B cell (primary cell): Measurements from ENCODE around the gene DISP2. TPM values are rescaled to one million over a fixed set of nuclear protein-coding genes. Genes with fewer than 3 reads are reported as not detected.

ENCODE experiments used
- ATAC-seq: fragments of 200-7000 bp; cut with Tn5 transposase; one replicate; pipeline ENCODE4 v1.10.0; 2021; ENCODE audit warnings: low read depth, mild to moderate bottlenecking, moderate number of reproducible peaks, moderate library complexity
- CTCF ChIA-PET: fragments of 350-600 bp; sonication (Branson Sonifier 250); formaldehyde crosslinking; loops from one replicate; lab custom pipeline; 2021; ENCODE audit warnings: antibody characterized with exemption, inconsistent platforms; lab: Charles Lee
- POLR2A ChIA-PET: fragments of 350-600 bp; sonication (Branson Sonifier 250); formaldehyde crosslinking; loops from one replicate; lab custom pipeline; 2021; ENCODE audit warnings: antibody characterized with exemption; lab: Charles Lee
- DNase-seq: peaks from one replicate; pipeline ENCODE4 v3.0.0; 2013
- H2AFZ ChIP-seq: 2 replicates; pipeline ENCODE4 v1.6.1; 2012; ENCODE audit warnings: mild to moderate bottlenecking, low read depth, low read length; ENCODE audit not compliant: insufficient read depth, poor library complexity, severe bottlenecking
- H3K27ac ChIP-seq, 2 donors: 1 replicate in 1 of 2; 2 replicates in 1 of 2; pipeline ENCODE4 v1.5.1; 2012 to 2013; ENCODE audit warnings: low read length in 2 of 2, mild to moderate bottlenecking in 2 of 2, moderate library complexity in 1 of 2
- H3K27me3 ChIP-seq, 4 experiments: fragments of 200-600 bp in 1 of 4; sonication (generic) in 1 of 4; replicated peaks in 1 of 4; 1 replicate in 2 of 4; 2 replicates in 2 of 4; pipeline versions ENCODE4 v1.6.1 to v1.7.0; 2013 to 2016; ENCODE audit warnings: low read length in 3 of 4, mild to moderate bottlenecking in 2 of 4, mixed read lengths in 1 of 4, moderate library complexity in 1 of 4; ENCODE audit not compliant: insufficient read depth in 4 of 4, control insufficient read depth in 3 of 4; ENCODE audit errors: control extremely low read depth in 1 of 4
- H3K36me3 ChIP-seq, 2 experiments: replicated peaks in 1 of 2; 1 replicate in 1 of 2; 2 replicates in 1 of 2; pipeline versions ENCODE4 v1.6.1 to v1.7.1; 2013; ENCODE audit warnings: low read length in 1 of 2; ENCODE audit not compliant: insufficient read depth in 2 of 2, control insufficient read depth in 1 of 2; ENCODE audit errors: control extremely low read depth in 1 of 2, extremely low read depth in 1 of 2
- H3K4me1 ChIP-seq, 2 donors: fragments of 200-600 bp in 1 of 2; sonication (generic) in 1 of 2; 1 replicate in 1 of 2; 2 replicates in 1 of 2; pipeline versions ENCODE4 v1.5.1 to v1.6.1; 2013 to 2017; ENCODE audit warnings: low read length in 2 of 2; ENCODE audit not compliant: control insufficient read depth in 2 of 2, insufficient read depth in 2 of 2
- H3K4me2 ChIP-seq: replicated peaks from 2 replicates; pipeline ENCODE3; 2012; ENCODE audit warnings: mild to moderate bottlenecking, low read depth, low read length; ENCODE audit not compliant: poor library complexity, severe bottlenecking
- H3K4me3 ChIP-seq, 5 experiments: fragments of 200-600 bp in 1 of 5; sonication (generic) in 1 of 5; 1 replicate in 3 of 5; 2 replicates in 2 of 5; pipeline versions ENCODE4 v1.5.1 to v1.7.0; 2011 to 2016; ENCODE audit warnings: low read length in 4 of 5, mild to moderate bottlenecking in 4 of 5, low read depth in 2 of 5, control low read depth in 1 of 5, moderate library complexity in 1 of 5; ENCODE audit not compliant: insufficient read depth in 1 of 5; ENCODE audit errors: control extremely low read depth in 1 of 5, extremely low read depth in 1 of 5
- H3K79me2 ChIP-seq: fragments of 200-600 bp; sonication (generic); one replicate; pipeline ENCODE4 v1.6.0; 2016; ENCODE audit warnings: low read length; ENCODE audit not compliant: control insufficient read depth, insufficient read depth
- H3K9ac ChIP-seq: fragments of 200-600 bp; sonication (generic); 2 replicates; pipeline ENCODE4 v1.6.1; 2017; ENCODE audit warnings: mild to moderate bottlenecking, low read length, moderate library complexity
- H3K9me3 ChIP-seq, 3 donors: one replicate each; pipeline versions ENCODE4 v1.6.1 to v1.7.1; 2013; ENCODE audit warnings: low read length in 2 of 3; ENCODE audit not compliant: control insufficient read depth in 2 of 3, insufficient read depth in 1 of 3; ENCODE audit errors: control extremely low read depth in 1 of 3
- H4K20me1 ChIP-seq: 2 replicates; pipeline ENCODE4 v1.6.0; 2012; ENCODE audit warnings: mild to moderate bottlenecking, low read length; ENCODE audit not compliant: insufficient read depth, control insufficient read depth, poor library complexity, severe bottlenecking
- H3K27ac Mint-ChIP-seq: one replicate; pipeline ENCODE4 v1.8.0; 2021; ENCODE audit warnings: mixed read lengths
- H3K27me3 Mint-ChIP-seq: one replicate; pipeline ENCODE4 v1.8.0; 2021; ENCODE audit warnings: mixed read lengths
- H3K4me1 Mint-ChIP-seq: one replicate; pipeline ENCODE4 v1.8.0; 2021; ENCODE audit warnings: mixed read lengths
- H3K4me3 Mint-ChIP-seq: one replicate; pipeline ENCODE4 v1.8.0; 2021; ENCODE audit warnings: mixed read lengths
- H3K9me3 Mint-ChIP-seq: one replicate; pipeline ENCODE4 v1.8.0; 2022; ENCODE audit warnings: mixed read lengths; ENCODE audit not compliant: insufficient read depth
- EZH2 ChIP-seq: IDR thresholded peaks from 2 replicates; pipeline ENCODE4 v1.6.1; 2012; ENCODE audit warnings: borderline replicate concordance, low read depth, mild to moderate bottlenecking, moderate library complexity, low read length; ENCODE audit not compliant: insufficient read depth, poor library complexity, severe bottlenecking
- WGBS: methylation state at CpG from one replicate; pipeline ENCODE4 v1.1.5; 2013; ENCODE audit warnings: missing lambda C conversion rate; ENCODE audit not compliant: insufficient coverage; 5-methylcytosine and 5-hydroxymethylcytosine counted together
- intact Hi-C: fragments of 100-400 bp; cut with micrococcal nuclease; formaldehyde crosslinking; loops from one replicate; pipeline ENCODE4 v1.10.0; 2022
- polyA plus RNA-seq: library from polyadenylated mRNA; depleted of rRNA; stranded (reverse); fragments of >200 nt; gene quantifications from 2 replicates; pipeline ENCODE4 v1.2.3, GENCODE V29; 2012
- total RNA-seq, 2 donors: library from RNA; stranded (reverse); fragments of 120-200 nt in 1 of 2; gene quantifications; 1 replicate in 1 of 2; 2 replicates in 1 of 2; pipeline versions ENCODE4 v1.2.3 to v1.2.4, GENCODE V29; 2013 to 2022
- TF ChIP-seq, protein P1 (sequence below): fragments of 200-600 bp; IDR thresholded peaks from one replicate; pipeline ENCODE4 v1.8.0; 2022; ENCODE audit warnings: antibody characterized with exemption, mild to moderate bottlenecking

Gene DISP2
- total and polyA plus RNA-seq, 2 donors (not counting 1 experiment from before 2014, with no cell fraction given), result 0.13 to 0.71 TPM

- no peaks in the 10 kb centered on the region for H3K27me3 ChIP-seq
- H3K4me1 Mint-ChIP-seq, result peaks cover 19% of the 10 kb centered on the region
- WGBS, result 98% methylated on average over 6 of the region's 7 CpGs
- peaks cover 17 to 21% of the 10 kb centered on the region in 2 donors for H3K4me1 ChIP-seq
- H3K27ac ChIP-seq, result no peak overlapping the region
- TF ChIP-seq, protein P1, sequence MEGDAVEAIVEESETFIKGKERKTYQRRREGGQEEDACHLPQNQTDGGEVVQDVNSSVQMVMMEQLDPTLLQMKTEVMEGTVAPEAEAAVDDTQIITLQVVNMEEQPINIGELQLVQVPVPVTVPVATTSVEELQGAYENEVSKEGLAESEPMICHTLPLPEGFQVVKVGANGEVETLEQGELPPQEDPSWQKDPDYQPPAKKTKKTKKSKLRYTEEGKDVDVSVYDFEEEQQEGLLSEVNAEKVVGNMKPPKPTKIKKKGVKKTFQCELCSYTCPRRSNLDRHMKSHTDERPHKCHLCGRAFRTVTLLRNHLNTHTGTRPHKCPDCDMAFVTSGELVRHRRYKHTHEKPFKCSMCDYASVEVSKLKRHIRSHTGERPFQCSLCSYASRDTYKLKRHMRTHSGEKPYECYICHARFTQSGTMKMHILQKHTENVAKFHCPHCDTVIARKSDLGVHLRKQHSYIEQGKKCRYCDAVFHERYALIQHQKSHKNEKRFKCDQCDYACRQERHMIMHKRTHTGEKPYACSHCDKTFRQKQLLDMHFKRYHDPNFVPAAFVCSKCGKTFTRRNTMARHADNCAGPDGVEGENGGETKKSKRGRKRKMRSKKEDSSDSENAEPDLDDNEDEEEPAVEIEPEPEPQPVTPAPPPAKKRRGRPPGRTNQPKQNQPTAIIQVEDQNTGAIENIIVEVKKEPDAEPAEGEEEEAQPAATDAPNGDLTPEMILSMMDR, result no peak
- no peak for TF ChIP-seq EZH2
- no peak overlapping the region for H3K4me3 ChIP-seq
- ATAC-seq (no peak), DNase-seq (no peak)
- no peaks in the 10 kb centered on the region for H3K36me3 ChIP-seq
- H3K9me3 ChIP-seq, result no peaks in the 10 kb centered on the region
- CTCF ChIA-PET, result interaction anchor here (1.7 to 12.2 kb wide), 5 partner anchors 12 to 53 kb away, joined by 6 to 221 read pairs (median 43); partner anchors contain the start of genes INAFM2 and PLCB2
- H3K27ac Mint-ChIP-seq, result no peak overlapping the region
- intact Hi-C loops, result no loop called here
- H4K20me1 ChIP-seq, result no peaks in the 10 kb centered on the region
- no peak overlapping the region for H2AFZ ChIP-seq
- H3K4me3 Mint-ChIP-seq, result no peak overlapping the region
- H3K79me2 ChIP-seq, result no peaks in the 10 kb centered on the region
- H3K27me3 Mint-ChIP-seq, result no peaks in the 10 kb centered on the region
- H3K9me3 Mint-ChIP-seq, result no peaks in the 10 kb centered on the region
- H3K9ac ChIP-seq, result no peak overlapping the region
- POLR2A ChIA-PET, result no interaction called here
- no peak overlapping the region for H3K4me2 ChIP-seq
Observed at GRCh38 chr15:40331637-40332036, 26.4 kb upstream of the DISP2 start.

GRCh38 chr15:40332113-40332781 lies 25.8 kb upstream of the DISP2 start:
- no peak overlapping the region for H3K4me3 ChIP-seq

More at GRCh38 chr15:40332113-40332781, 25.8 kb upstream of the DISP2 start:
- peaks cover 24% of the 10 kb centered on the region for H3K4me1 Mint-ChIP-seq
- Histone ChIP-seq H3K9me3 (no peaks in the 10 kb centered on the region), H3K4me2 (no peak overlapping the region), H2AFZ (no peak overlapping the region), H4K20me1 (no peaks in the 10 kb centered on the region), H3K9ac (no peak overlapping the region), H3K36me3 (no peaks in the 10 kb centered on the region), H3K4me1 (peaks cover 17 to 23% of the 10 kb centered on the region in 2 donors), H3K27me3 (peaks cover 0 to 4% (median 0%) of the 10 kb centered on the region in 4 experiments), H3K79me2 (no peaks in the 10 kb centered on the region), H3K27ac (no peak overlapping the region)
- intact Hi-C loops, result no loop called here
- no peak for ATAC-seq
- ChIA-PET POLR2A (interaction anchor here (0.6 kb wide), 1 partner anchor 263 kb away, joined by 3 read pairs; no protein-coding TSS in a partner anchor), CTCF (interaction anchor here (0.7 to 12.2 kb wide), 6 partner anchors 12 to 53 kb away, joined by 4 to 221 read pairs (median 6); partner anchors contain the start of genes INAFM2 and PLCB2)
- no peaks in the 10 kb centered on the region for H3K9me3 Mint-ChIP-seq
- 62% methylated on average over 4 of the region's 8 CpGs for WGBS
- TF ChIP-seq, protein P1, result no peak
- TF ChIP-seq EZH2, result no peak
- H3K27me3 Mint-ChIP-seq, result no peaks in the 10 kb centered on the region
- H3K27ac Mint-ChIP-seq, result no peak overlapping the region
- DNase-seq, result no peak
- H3K4me3 Mint-ChIP-seq, result no peak overlapping the region
